GM12892 (cell line): ENCODE measurements around the gene OPCML.

Experiments used
- POLR2A ChIP-seq: IDR thresholded peaks from 2 replicates; pipeline ENCODE4 v1.6.1; 2011; ENCODE audit warnings: low read depth, low read length, control low read depth
- POLR2AphosphoS5 ChIP-seq: IDR thresholded peaks from 2 replicates; pipeline ENCODE4 v1.6.1; 2011; ENCODE audit warnings: low read depth, low read length, control low read depth
- TAF1 ChIP-seq: IDR thresholded peaks from 2 replicates; pipeline ENCODE4 v1.6.1; 2011; ENCODE audit warnings: low read depth, mild to moderate bottlenecking, control low read depth, low read length, borderline replicate concordance

GRCh38 chr11:133552938-133553337 is 20.6 kb upstream of the OPCML start:
- TF ChIP-seq TAF1, result no peak
- TF ChIP-seq POLR2A, result no peak
- no peak for TF ChIP-seq POLR2AphosphoS5
